ENCODE results near the gene RBAK.
"Not testable (repeated sequence)": the region's sequence is repeated elsewhere in the genome, so short reads cannot be mapped to it uniquely, and the experiment has no call there.

Gene RBAK

DNA sequence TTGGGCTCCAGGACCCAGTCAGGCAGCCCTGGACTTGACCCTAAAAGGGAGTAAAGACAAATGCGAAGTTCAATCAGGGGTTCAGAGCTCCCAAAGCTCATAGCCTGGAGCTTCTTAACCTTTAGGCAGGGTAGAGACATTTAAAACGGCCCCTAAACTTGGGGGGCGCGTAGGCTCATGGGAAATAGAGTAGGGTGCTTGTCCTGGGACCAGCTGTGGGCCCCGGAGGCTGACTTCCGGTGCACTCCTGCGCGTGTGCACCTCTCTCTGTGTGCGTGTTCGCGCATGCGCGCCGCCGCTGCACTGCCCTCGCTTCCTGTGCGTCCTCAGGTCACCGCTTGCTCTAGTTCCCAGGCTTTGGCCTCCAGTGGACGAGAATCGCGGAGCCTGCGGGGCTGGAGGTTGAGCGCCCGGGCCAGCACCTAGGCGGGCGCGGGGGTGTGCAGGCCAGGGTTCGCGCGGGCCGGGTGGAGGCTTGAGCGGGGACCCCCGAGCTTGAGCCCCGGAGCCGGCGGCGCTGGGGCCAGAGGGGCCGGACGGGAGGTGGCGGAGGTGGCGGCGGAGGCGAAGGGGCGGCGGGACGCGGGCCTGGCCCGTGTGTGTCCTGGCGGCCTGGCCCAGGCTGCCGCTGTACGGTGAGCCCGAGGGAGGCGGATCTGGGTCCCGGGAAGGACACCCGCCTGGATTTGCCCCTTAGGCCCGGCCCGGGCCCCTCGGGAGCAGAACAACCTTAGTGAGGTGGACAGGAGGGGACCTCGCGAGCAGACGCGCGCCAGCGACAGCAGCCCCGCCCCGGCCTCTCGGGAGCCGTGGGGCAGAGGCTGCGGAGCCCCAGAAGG, at the start of gene RBAK:
TSS of gene RBAK (plus strand) at position 303 of the 839 bp plus-strand sequence. CDS start 2,217 bp downstream, outside the sequence.
- DNase-seq = peak; percentile 95

DNA sequence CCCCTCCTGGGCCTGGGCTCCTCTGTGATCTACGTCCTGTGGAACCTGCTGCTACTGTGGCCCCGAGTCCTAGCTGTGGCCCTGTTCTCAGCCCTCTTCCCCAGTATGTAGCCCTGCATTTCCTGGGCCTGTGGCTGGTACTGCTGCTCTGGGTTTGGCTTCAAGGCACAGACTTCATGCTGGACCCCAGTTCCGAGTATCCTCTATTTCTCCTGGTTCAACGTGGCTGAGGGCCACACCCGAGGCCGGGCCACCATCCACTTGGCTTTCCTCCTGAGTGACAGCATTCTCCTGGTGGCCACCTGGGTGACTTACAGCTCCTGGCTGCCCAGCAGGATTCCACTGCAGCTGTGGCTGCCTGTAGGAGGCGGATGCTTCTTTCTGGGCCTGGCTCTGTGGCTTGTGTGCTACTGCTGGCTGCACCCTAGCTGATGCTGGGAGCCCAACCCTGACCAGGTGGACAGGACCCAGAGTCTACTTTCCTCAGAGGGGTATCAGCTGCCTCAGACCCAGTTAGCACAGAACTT, 48.9 kb upstream of the RBAK start:
- no peak for DNase-seq

DNA sequence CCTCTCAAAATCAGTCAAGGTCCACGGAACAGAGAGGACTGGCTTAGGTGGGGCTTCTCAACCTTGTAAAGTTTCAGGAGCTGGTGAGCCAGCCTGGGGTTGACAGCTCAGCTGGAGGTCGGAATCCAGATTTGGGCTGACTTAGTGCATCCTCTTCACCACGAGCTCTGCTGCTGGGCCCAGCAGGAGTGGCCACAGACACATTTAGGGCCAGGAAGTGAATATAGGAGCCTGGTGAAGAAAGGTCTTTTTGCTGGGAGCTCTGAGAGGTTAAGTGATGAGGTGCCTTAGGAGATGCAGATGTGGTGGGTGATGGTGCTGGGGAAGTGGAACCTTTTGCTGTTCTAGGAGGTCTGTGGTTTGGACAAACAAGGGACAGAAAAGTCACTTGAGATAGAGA, 47.4 kb upstream of the RBAK start:
- no peak for DNase-seq

DNA sequence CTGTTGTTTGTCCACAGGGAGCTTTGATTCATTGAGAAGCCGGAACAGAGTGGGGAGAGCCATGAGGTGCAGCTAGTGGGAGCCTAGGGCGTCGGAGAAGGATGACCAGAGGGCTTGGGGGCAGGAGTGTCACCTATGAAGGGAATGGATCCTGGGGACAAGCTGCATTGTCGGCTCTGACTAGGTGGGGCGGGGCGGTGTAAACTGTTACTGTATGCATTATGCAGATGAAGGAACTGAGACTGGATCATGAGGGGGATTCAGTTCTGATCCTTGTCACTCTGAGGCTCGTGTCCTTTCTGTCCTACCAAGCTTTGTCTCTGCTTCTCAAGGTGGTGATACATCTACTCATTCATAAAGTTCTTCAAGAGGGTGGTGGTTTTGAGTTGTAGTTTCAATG, 46.8 kb upstream of the RBAK start:
- no peak for DNase-seq

DNA sequence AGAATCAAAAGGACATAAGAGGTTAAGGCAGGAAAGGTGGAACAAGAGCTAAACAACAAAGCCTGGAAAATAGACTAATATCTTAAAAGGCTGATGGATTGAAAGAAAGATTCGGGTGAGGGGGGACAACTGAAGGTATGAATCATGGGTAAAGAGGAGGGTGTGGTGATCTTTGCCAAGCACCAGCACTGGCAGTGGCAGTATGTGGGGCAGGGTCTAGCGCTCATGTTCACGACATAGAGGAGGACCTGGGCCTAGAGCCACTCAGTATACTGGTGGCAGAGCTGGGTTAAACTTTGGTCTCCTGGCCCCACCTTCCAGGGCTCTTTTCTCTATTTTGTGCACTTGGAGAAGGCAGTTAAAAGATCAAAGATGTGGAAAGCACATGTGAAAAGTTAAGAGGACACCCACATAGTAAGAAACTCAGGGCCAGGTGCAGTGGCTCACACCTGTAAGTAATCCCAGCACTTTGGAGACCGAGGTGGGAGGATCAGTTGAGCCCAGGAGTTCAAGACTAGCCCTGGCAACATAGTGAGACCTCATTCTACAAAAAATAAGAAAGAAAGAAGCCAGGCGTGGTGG, 46.2 kb upstream of the RBAK start:
- no peak for DNase-seq

DNA sequence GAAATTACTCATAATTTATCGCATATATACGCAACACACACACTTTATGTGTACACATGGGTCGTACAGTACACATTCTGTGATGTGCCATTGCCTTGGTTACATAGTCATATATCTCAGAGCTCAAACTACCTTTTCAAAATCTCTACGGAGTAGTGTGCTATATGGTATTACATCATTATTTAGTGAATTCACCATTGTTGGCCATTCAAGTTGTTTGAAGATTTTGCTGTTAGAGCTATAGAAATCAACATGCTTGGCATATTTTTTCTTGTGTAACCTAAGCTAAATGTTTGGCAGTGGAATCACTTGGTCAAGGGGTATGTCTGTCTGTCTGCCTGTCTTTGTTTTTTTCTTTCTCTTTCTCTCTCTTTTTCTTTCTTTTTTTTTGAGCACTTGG, 44.7 kb upstream of the RBAK start:
- no peak for DNase-seq

DNA sequence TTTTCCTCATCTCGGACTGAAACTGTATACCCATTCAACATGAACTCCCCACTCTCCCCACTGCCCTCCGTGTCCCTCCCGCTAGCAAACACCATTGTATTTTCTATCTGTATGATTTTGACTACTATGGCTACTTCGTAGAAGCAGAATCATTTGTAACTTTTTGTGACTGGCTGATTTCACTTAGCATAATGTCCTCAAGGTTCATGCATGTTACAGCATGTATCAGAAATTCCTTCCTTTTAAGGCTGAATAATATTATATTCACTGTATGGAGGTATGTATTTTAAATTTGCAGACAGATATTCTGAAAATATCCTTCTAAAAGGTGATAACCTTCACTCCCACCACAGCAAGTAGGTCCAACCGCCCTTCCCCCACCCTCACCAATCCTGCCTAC, 43.7 kb upstream of the RBAK start:
- no peak for DNase-seq

DNA sequence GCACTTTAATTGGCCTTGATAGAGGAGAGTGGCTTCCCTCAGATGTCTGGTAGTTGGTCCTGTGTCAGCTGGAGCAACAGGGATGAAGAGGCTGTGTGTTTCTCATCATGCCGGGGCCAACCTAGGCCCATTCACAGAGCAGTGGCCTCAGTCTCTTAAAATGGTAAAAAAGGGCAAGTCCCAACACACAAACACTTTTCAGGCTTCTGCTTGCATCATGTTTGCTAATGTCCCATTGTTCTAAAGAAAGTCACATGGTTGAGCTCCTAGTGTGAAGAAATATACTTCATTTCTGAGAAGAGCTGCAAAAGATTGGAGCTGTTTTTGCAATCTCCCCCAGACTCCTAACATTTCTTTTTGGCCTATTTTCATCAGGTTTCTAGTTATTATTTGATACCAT, 40.6 kb upstream of the RBAK start:
- DNase-seq = no peak

DNA sequence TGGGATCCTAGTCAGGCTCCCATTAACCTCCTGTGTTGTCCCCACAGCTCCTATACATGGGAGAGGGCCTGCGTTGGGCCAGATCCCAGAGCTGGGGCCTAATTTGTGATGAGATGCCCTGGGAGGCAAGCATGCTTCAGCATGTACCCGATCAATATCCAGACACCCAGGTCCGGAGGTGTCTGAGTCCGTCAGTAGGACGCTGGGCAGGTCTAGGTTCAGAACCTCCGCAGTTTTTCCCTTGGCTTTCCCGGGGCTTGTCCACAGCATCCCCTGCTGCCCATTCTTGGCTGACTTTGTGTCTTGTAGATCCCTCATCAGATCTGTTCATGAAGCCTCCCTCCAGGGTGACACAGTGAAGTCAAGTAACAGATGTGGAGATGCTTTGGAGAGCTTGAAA, 32.7 kb upstream of the RBAK start:
- no peak for DNase-seq

DNA sequence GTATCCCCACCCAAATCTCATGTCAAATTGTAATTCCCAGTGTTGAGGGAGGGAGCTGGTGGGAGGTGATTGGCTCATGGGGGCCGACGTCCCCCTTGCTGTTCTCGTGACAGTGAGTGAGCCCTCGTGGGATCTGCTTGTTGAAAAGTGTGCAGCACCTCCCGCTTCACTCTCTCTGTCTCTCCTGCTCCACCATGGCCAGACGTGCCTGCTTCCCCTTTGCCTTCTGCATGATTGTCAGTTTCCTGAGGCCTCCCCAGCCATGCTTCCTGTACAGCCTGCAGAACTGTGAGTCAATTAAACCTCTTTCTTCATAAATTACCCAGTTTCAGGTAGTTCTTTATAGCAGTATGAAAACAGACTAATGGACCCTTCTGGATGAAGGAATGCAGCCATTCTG, 29.7 kb upstream of the RBAK start:
- not testable (repeated sequence) for DNase-seq

DNA sequence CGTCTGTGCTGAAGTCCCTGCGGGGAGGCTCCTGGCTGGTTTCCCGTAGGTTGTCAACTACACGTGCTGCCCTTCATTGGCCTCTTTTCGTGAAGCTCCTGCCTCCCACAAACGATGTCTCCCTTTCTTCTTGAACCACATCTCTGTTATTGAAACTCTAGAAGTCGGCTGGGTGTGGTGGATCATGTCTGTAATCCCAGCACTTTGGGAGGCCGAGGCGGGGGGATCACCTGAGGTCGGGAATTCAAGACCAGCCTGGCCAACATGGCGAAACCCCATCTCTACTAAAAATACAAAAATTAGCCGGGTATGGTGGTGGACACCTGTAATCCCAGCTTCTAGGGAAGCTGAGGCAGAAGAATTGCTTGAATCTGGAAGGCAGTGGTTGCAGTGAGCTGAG, 28.0 kb upstream of the RBAK start:
- not testable (repeated sequence) for DNase-seq

DNA sequence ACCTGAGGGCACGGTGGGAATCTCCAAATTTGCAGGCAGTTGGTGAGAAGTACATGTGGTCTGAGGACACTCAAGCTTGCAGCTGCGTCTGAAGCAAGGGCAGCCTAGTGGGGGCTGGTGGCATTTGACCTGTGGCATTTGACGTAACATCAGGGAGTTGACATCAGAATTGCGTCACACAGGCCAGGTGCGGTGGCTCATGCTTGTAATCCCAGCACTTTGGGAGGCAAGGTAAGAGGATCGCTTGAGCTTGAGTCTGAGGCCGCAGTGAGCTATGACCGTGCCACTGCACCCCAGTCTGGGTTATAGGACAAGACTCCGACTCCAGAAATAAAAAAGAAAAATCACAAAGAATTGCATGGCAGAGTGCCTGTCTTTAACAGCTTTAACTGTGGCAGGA, 25.6 kb upstream of the RBAK start:
- DNase-seq = no peak

DNA sequence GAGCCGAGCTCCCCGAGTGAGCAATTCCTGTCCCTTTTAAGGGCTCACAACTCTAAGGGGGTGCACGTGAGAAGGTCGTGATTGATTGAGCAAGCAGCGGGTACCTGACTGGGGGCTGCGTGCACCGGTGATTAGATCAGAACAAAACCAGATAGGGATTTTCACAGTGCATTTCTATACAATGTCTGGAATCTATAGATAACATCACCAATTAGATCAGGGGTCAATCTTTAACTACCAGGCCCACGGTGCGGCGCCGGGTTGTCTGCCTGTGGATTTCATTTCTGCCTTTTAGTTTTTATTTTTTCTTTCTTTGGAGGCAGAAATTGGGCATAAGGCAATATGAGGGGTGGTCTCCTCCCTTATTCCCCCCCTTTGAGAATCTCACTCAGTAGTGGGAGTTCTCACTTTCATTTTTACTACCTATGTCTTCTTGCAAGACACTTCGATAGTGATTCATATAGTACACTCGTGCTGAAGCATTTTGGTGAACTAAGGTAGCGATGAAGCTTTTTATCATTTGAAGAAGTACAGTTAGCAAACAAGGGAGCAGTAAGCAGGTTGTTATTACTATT, 24.6 kb upstream of the RBAK start:
- DNase-seq = not testable (repeated sequence)

DNA sequence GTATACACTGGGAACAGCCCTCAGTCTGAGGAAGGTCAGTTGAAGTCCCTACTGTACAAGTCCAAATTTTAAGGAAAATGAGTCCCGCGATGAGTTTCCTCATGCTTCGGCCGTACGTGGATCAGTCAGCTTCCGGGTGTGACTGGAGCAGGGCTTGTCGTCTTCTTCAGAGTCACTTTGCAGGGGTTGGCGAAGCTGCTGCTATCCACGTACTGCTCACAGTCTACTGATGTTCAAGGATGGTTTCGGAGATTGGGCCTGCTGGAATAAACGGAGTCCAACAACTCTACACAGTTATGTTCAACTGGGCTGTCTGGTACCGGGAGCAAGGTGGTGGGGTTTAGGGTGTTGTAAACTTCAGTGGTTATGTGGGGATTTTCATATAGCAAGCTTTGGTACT, 22.0 kb upstream of the RBAK start:
- DNase-seq = not testable (repeated sequence)

DNA sequence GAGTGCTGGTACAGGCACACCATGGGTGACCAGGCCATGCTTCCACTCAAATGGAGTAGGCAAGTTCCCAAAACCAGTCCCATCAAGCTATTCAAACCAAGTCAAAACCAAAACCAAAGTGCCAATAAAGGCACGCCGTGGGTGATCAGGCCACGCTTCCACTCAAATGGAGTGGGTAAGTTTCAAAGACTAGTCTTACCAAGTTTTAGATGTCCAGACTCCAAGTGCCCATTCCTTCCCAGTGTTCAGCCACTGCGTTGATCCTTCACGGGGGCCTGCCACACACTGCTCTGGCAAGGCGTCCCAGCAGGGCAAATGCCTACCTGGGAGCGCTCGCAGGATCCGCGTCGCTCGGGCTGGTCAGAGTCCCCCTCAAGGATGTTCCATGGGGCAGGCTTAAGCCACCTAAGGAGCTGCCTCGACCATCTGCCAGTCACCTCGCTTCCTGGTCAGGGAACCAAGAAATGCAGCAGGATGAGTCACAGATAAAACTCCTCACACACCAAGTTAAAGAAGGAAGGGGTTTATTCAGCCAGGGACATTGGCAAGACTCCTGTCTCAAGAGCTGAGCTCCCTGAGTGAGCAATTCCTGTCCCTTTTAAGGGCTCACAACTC, 17.8 kb upstream of the RBAK start:
- DNase-seq = not testable (repeated sequence)

DNA sequence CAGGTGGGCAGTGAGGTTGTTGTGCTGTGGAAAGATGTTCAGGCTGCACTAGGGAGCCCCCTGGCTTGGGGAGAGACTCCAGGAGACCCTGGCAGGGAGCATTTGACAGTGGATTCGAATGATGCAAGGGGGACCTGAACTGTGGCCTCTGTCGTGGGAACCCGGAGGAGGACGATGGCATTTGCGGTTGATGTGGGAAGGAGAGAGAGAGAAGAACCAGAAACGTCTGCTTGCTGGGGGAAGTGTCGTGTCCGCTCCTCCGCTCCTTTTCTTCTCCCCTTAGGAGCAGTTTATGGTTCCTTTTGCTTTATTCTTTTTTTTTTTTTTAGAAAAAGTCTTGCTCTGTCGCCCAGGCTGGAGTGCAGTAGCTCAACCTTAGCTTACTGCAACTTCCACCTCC, 12.5 kb upstream of the RBAK start:
- DNase-seq = not testable (repeated sequence)

DNA sequence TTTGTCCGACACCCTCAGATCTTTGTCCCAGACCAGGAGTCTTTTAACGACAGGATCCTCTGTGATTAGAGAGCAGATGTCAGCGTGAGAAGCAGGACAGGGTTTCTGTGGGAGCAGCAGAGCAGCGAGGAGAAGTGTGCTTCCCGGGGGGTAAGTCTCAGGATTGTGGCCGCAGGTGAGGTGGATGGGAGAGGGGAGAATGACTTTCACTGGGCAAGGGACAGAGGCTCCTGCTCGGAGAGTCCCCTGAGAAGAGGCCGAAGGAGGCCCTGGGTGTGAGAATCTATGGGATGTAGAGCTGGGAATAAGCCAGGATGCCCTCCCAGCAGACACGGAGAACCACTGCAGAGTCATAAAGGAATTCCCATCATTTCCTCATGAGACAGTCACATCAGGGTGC, 10.4 kb upstream of the RBAK start:
- DNase-seq = no peak

DNA sequence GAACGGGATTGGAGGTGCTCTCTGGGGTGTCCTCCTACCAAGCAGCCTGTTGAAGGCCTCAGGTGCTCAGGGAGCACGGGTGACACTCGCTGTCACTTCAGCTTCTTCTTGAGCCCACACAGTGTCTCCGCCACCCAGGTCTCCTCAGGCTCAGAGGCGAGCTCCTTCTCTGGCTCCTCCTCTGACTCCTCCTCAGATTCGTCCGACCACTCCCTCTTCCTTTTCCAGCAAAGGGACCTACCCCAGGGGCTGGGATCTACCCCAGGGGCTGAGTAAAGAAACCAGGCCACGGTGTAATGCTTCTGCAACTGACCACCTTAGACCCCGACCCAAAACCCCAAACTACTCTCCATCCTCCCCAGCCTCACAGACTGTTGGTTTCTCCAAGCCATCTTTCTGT, 9.2 kb upstream of the RBAK start:
- no peak for DNase-seq

DNA sequence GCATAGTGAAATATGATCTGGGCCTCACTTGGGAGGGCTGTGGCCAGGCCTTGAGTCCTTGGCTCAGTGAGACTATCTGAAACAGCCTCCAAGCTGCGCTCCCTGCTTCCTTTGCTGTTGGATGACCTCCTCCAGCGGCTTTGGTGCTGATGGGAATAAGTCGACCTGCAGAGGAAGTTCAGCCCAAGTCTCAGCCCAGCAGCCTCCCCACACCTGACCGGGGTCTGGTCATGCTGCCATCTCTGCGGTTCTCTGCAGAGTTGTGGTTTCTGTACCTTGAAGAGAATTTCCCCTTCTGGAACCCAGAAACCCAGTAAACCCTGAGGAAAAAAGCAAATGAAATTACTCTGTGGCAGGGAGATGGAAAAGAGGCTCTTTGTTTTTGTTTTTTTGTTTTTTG, 4.6 kb upstream of the RBAK start:
- DNase-seq = no peak

DNA sequence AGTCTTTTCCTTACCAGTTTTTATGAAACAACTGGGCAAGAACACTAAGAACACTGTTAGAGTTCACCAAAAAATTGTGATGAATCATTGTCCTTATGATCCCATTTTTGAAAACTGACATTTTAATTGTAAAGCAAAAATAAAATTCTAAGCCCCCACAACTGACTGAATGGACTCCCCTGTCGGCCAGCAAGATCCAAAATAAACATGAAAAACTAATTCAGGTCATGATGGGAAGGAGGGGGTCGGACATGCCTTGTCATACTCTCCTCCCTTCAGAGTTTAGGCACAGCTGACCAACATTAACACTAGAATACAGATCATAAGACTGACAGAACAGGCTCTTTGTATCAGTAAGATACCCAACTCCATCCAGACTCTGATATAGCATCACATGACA, 2.0 kb upstream of the RBAK start:
- no peak for DNase-seq

DNA sequence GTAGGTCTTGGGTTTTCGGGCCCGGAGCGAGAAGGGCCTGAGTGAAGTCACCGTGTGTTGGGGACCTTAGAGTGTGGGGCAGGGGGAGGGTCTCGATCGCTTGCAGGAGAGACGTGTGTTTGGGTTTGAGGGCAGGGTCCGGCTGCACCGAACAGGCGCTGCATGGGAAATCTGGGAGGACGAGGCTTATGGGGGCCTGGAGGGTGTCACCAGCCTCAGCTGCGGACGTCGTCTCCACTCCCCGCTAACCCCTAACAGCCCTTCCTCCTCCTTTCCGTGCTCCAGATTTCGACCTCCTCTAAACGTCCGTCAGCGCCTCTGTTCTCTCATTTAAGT, 705 bp downstream of the RBAK start:
- not testable (repeated sequence) for DNase-seq

DNA sequence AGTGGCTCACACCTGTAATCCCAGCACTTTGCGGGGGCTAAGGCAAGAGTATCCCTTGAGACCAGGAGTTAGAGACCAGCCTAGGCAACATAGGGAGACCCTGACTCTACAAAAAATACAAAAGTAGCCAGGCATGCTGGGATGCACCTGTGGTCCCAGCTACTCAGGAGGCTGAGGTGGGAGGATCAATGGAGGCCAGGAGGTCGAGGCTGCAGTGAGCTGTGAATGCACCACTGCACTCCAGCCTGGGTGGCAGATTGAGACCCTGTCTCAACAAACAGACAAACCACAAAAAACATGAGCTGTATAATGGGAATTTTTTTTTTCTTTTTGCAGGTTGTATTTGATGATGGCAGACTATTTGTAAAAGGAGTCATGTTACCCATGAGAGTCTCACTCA, 1.5 kb downstream of the RBAK start:
- DNase-seq = not testable (repeated sequence)

DNA sequence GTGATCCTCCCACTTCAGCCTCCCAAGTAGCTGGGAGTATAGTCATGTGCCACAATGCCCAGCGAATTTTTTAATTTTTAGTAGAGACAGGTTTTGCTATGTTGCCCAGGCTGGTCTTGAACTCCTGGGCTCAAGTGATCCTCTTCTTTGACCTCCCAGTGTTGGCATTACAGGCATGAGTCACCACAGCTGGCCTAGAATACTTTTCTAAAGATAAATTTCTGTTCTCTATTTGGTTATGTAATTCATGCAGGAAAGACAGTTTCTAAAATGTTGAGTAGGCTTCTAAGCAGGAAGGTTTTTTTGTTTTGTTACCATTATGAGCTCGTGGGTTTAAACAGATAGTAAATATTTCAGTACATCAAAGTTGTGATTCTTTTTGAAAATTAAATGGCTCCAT, 5.0 kb downstream of the RBAK start:
- DNase-seq = no peak

DNA sequence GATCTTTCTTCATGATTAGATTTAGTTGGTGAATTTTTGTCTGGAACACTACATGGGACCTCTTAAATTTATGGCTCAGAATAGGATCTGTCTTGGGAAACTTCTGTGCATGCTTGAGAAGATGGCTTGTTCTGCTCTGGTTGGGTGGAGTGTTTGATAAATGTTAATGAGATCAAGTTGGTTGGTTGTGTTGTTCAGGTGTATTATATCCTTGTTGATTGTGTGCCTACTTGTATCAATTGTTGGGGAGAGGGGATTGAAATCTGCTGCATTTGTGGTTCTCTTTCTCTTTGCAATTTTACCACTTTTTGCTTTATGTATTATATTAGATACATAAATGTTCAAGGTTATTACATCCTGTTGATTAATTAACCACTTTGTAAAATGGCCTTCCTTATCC, 6.1 kb downstream of the RBAK start:
- not testable (repeated sequence) for DNase-seq

Measured in CD4-positive, alpha-beta T cell treated with Interferon gamma for 1 hour (primary cell).